ENCODE results near the gene LARP4B.

DNA sequence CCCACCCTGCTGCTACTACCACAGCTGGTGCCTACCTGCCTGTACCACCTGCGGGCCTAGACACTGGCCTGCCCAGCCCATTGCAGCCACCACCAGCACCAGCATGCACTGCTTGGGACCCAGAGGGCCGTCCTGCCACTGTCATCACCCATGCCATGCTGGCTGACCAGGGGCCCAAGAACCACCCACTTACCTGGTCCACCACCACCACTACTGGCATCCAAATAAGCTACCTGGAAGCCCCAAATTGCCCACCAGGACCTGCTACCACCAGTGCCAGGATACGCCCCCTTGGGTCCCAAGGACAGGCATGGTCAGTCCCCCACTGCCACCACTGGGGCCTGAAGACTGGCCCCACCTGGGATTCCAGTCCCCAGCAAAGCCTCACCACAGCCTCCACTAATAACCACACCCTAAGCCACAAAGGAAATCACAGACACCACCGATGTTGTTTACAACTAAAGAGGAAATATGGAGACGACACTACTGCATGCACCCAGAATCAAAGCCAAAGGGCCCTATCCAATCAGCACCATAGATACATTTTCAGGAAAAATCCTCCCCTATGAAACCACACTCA is 171.5 kb downstream of the LARP4B start:
- TF ChIP-seq CTCF (tag by site-specific recombination; IDR thresholded peaks at IDR 0.05) (no peak), ZNF623 (tag by site-specific recombination; IDR thresholded peaks at IDR 0.05) (no peak), TRIM28 (IDR thresholded peaks at IDR 0.05; ENCODE audit: borderline replicate concordance, low read length) (no peak), ZNF274 (IDR thresholded peaks at IDR 0.05; ENCODE audit: low read length) (no peak), ZNF274 (tag by site-specific recombination; IDR thresholded peaks at IDR 0.05; ENCODE audit: borderline replicate concordance) (no peak)
